Measurements from ENCODE around the gene IRS2.

Gene IRS2

GRCh38 chr13:109730812-109731335, 55.5 kb downstream of the IRS2 start:
- H3K9ac ChIP-seq, result no peak overlapping the region
- H3K4me3 ChIP-seq (IDR thresholded peaks at IDR 0.05; ENCODE audit: insufficient read depth, low read depth, low read length), result no peak overlapping the region

GRCh38 chr13:109728791-109729731, 57.3 kb downstream of the IRS2 start:
- Histone ChIP-seq H4K20me1 (ENCODE audit: insufficient read depth) (no peaks in the 10 kb centered on the region), H3K9ac (no peak overlapping the region), H3K27ac (no peak overlapping the region), H3K79me2 (ENCODE audit: insufficient read depth, low read depth) (no peaks in the 10 kb centered on the region), H3K4me2 (no peak overlapping the region), H3K4me3 (IDR thresholded peaks at IDR 0.05; ENCODE audit: insufficient read depth, low read depth, low read length) (no peak overlapping the region), H2AFZ (ENCODE audit: low read depth) (no peak overlapping the region), H3K27me3 (ENCODE audit: insufficient read depth, low read depth) (no peaks in the 10 kb centered on the region), H3K36me3 (ENCODE audit: insufficient read depth) (no peaks in the 10 kb centered on the region), H3K4me1 (ENCODE audit: low read depth, poor library complexity, severe bottlenecking) (no peaks in the 10 kb centered on the region)
- TF ChIP-seq CTCF (conservative IDR thresholded peaks at IDR 0.05; ENCODE audit: low read depth, low read length), result no peak

More at GRCh38 chr13:109730812-109731335, 55.5 kb downstream of the IRS2 start:
- no peaks in the 10 kb centered on the region for H3K4me1 ChIP-seq (ENCODE audit: low read depth, poor library complexity, severe bottlenecking)
- no peaks in the 10 kb centered on the region for H3K79me2 ChIP-seq (ENCODE audit: insufficient read depth, low read depth)
- H4K20me1 ChIP-seq (ENCODE audit: insufficient read depth), result no peaks in the 10 kb centered on the region
- H3K4me2 ChIP-seq, result no peak overlapping the region
- no peaks in the 10 kb centered on the region for H3K36me3 ChIP-seq (ENCODE audit: insufficient read depth)
- TF ChIP-seq CTCF (conservative IDR thresholded peaks at IDR 0.05; ENCODE audit: low read depth, low read length), result no peak
- H3K27me3 ChIP-seq (ENCODE audit: insufficient read depth, low read depth), result no peaks in the 10 kb centered on the region
- H2AFZ ChIP-seq (ENCODE audit: low read depth), result no peak overlapping the region
- H3K27ac ChIP-seq, result no peak overlapping the region

- Histone ChIP-seq H3K4me1 (ENCODE audit: low read depth, poor library complexity, severe bottlenecking) (no peaks in the 10 kb centered on the region), H3K36me3 (ENCODE audit: insufficient read depth) (no peaks in the 10 kb centered on the region), H2AFZ (ENCODE audit: low read depth) (no peak overlapping the region), H3K4me2 (no peak overlapping the region), H4K20me1 (ENCODE audit: insufficient read depth) (no peaks in the 10 kb centered on the region), H3K27ac (no peak overlapping the region), H3K79me2 (ENCODE audit: insufficient read depth, low read depth) (no peaks in the 10 kb centered on the region), H3K4me3 (IDR thresholded peaks at IDR 0.05; ENCODE audit: insufficient read depth, low read depth, low read length) (no peak overlapping the region), H3K9ac (no peak overlapping the region), H3K27me3 (ENCODE audit: insufficient read depth, low read depth) (no peaks in the 10 kb centered on the region)
- no peak for TF ChIP-seq CTCF (conservative IDR thresholded peaks at IDR 0.05; ENCODE audit: low read depth, low read length)
These were observed 58.3 kb downstream of the IRS2 start for GRCh38 chr13:109728061-109728460.

GRCh38 chr13:109727251-109727650, 59.1 kb downstream of the IRS2 start:
- no peaks in the 10 kb centered on the region for H4K20me1 ChIP-seq (ENCODE audit: insufficient read depth)
- no peaks in the 10 kb centered on the region for H3K4me1 ChIP-seq (ENCODE audit: low read depth, poor library complexity, severe bottlenecking)
- TF ChIP-seq CTCF (conservative IDR thresholded peaks at IDR 0.05; ENCODE audit: low read depth, low read length), result no peak
- H2AFZ ChIP-seq (ENCODE audit: low read depth), result no peak overlapping the region
- H3K4me2 ChIP-seq, result no peak overlapping the region
- no peaks in the 10 kb centered on the region for H3K27me3 ChIP-seq (ENCODE audit: insufficient read depth, low read depth)
- H3K9ac ChIP-seq, result no peak overlapping the region
- H3K79me2 ChIP-seq (ENCODE audit: insufficient read depth, low read depth), result no peaks in the 10 kb centered on the region
- no peak overlapping the region for H3K4me3 ChIP-seq (IDR thresholded peaks at IDR 0.05; ENCODE audit: insufficient read depth, low read depth, low read length)
- H3K36me3 ChIP-seq (ENCODE audit: insufficient read depth), result no peaks in the 10 kb centered on the region
- H3K27ac ChIP-seq, result no peak overlapping the region

Measured in KMS-11 (cell line).